Vagina (tissue), 2 donors: Measurements from ENCODE around the gene ZPBP.

Source experiments
- POLR2AphosphoS5 ChIP-seq, 2 donors: sonication (generic); formaldehyde crosslinking; IDR thresholded peaks; one replicate each; pipeline ENCODE4 v1.9.0; 2017; ENCODE audit warnings: antibody characterized with exemption in 2 of 2, mild to moderate bottlenecking in 2 of 2, low read depth in 1 of 2; ENCODE audit not compliant: insufficient read depth in 1 of 2
- TF ChIP-seq, protein P1 (sequence below), 3 experiments: fragments of 450-650 bp in 2 of 3; fragments of 200-600 bp in 1 of 3; sonication (generic) in 1 of 3; IDR thresholded peaks; one replicate each; pipeline ENCODE4 v1.5.1; 2017 to 2019; ENCODE audit warnings: antibody characterized with exemption in 3 of 3, mild to moderate bottlenecking in 2 of 3, moderate library complexity in 2 of 3

DNA sequence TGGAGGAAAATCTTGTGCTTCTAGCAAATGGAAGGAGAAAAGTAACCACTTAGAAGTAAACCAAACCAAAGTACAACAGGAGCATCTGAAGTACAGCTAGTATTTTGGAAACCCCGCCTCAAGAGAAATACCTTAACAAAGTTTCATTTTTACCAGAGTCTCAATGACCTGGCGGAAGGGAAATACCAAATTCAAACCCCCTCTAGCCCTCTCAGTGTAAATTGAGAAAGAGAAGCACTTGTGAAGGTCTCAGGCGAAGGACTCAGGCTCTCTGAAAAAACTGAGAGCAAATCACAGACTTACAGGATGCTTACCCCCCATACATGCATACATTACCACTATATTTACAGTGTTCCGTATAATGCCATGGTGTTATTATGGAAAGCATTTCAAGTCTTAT lies 70.1 kb downstream of the ZPBP start:
- TF ChIP-seq, protein P1, sequence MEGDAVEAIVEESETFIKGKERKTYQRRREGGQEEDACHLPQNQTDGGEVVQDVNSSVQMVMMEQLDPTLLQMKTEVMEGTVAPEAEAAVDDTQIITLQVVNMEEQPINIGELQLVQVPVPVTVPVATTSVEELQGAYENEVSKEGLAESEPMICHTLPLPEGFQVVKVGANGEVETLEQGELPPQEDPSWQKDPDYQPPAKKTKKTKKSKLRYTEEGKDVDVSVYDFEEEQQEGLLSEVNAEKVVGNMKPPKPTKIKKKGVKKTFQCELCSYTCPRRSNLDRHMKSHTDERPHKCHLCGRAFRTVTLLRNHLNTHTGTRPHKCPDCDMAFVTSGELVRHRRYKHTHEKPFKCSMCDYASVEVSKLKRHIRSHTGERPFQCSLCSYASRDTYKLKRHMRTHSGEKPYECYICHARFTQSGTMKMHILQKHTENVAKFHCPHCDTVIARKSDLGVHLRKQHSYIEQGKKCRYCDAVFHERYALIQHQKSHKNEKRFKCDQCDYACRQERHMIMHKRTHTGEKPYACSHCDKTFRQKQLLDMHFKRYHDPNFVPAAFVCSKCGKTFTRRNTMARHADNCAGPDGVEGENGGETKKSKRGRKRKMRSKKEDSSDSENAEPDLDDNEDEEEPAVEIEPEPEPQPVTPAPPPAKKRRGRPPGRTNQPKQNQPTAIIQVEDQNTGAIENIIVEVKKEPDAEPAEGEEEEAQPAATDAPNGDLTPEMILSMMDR (IDR thresholded peaks at IDR 0.05) = no peak
- TF ChIP-seq POLR2AphosphoS5 (IDR thresholded peaks at IDR 0.05; ENCODE audit: insufficient read depth in 1 of 2, low read depth in 1 of 2) = no peak
